ENCODE results near the gene WNT8B.
A peak's percentile ranks its signal among the peaks of the same experiment; 100 is the strongest.

Gene WNT8B

GRCh38 chr10:100508266-100508665 lies 45.5 kb downstream of the WNT8B start:
- no peak for TF ChIP-seq CTCF (conservative IDR thresholded peaks at IDR 0.05)
- TF ChIP-seq ZFX (IDR thresholded peaks at IDR 0.05) = no peak
- no peak overlapping the region for H3K27ac ChIP-seq

GRCh38 chr10:100508691-100509150 lies 45.9 kb downstream of the WNT8B start:
- no peak overlapping the region for H3K27ac ChIP-seq
- peak; percentile 63 for TF ChIP-seq CTCF (conservative IDR thresholded peaks at IDR 0.05)
- no peak for TF ChIP-seq ZFX (IDR thresholded peaks at IDR 0.05)

GRCh38 chr10:100509241-100509840 lies 46.5 kb downstream of the WNT8B start:
- TF ChIP-seq CTCF (conservative IDR thresholded peaks at IDR 0.05) (no peak), ZFX (IDR thresholded peaks at IDR 0.05) (no peak)
- H3K27ac ChIP-seq = no peak overlapping the region

DNA sequence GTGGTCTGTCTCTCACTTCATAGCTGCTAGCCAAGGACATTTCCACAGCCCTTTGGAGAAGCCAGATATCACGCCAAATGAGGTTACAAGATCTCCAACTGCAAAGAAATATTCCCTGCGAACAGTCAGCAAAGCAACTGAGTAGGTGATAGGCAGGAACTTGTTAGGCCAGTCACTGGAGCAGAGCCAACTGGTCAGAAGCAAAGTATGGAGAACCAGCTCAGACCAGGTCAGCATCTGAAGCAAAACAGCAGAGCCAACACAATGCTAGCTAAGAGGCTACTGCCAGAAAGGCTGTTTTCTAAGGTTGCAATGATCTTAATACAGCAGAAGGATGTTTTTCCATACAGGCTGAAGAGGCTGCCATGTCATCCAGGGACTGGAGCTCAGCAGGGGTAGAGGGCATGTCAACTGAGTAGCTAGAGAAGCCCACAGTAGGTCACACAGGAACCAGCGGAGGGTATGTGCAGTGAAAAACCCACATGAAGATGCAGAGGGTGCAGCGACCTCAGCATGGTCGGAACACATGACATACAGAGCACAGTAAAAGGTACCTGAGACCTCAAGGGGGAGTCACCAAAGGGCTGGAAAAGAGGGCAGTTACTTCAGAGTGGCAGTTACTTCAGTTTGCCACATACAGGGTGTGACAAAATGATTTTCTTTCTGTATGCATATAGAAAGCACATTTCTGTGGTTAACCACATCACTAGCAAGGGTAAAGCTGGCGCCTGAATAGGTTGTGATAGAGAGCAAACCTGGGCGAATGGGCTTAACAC lies 47.9 kb downstream of the WNT8B start:
- H3K27ac ChIP-seq = peak overlapping the region; percentile 44; the same call in 1 of the 2 replicates
- TF ChIP-seq CTCF (conservative IDR thresholded peaks at IDR 0.05) (no peak), ZFX (IDR thresholded peaks at IDR 0.05) (no peak)

GRCh38 chr10:100515612-100516011 lies 52.8 kb downstream of the WNT8B start:
- H3K27ac ChIP-seq = no peak overlapping the region
- TF ChIP-seq CTCF (conservative IDR thresholded peaks at IDR 0.05) = no peak
- TF ChIP-seq ZFX (IDR thresholded peaks at IDR 0.05) = no peak

- TF ChIP-seq ZFX (IDR thresholded peaks at IDR 0.05) (no peak), CTCF (conservative IDR thresholded peaks at IDR 0.05) (peak; percentile 12)
- no peak overlapping the region for H3K27ac ChIP-seq
Observed at GRCh38 chr10:100516847-100517246, 54.0 kb downstream of the WNT8B start.

DNA sequence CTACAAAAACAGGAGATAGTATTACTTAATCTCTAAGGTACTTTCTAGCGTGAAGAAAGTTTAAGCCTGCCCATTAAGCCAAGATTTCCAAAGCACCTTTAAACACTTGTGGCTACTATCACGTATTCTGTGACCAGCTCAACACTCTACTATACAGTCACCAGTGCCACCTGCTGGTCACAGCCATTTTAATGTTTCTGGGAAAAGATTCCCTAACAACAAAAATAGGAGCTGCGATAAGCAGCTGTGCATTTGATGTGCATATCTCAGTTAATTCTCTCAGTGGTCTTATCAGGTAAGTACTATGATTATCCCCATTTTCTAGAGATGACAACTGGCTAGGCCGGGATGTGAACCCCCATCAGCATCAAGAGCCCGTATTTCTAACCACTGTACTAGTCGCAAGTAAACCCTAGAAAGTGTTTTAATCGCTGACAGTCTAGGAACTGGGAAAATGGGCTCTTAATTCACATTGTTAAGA lies 56.0 kb downstream of the WNT8B start:
- TF ChIP-seq ZFX (IDR thresholded peaks at IDR 0.05) (no peak), CTCF (conservative IDR thresholded peaks at IDR 0.05) (peak; percentile 68)
- no peak overlapping the region for H3K27ac ChIP-seq

Measured in C4-2B (cell line).